Uterus (tissue), 4 donors: Measurements from ENCODE around the gene RNF217. TPM values are rescaled to one million over a fixed set of nuclear protein-coding genes. Genes with fewer than 3 reads are reported as not detected.
A peak's percentile ranks its signal among the peaks of the same experiment; 100 is the strongest.
"Not testable (repeated sequence)": the region's sequence is repeated elsewhere in the genome, so short reads cannot be mapped to it uniquely, and the experiment has no call there.

Source experiments
- DNase-seq, 2 donors: peaks; one replicate each; pipeline ENCODE4 v3.0.0-alpha.2; 2019 to 2020
- H3K27ac ChIP-seq, 2 donors: fragments of 200-600 bp; sonication (generic); 1 replicate in 1 of 2; 2 replicates in 1 of 2; pipeline ENCODE4 v1.5.1; 2016 to 2018
- H3K27me3 ChIP-seq, 2 donors: fragments of 200-600 bp; sonication (generic); one replicate each; pipeline ENCODE4 v1.5.1; 2018 to 2019; ENCODE audit warnings: control low read depth in 1 of 2
- H3K36me3 ChIP-seq, 2 donors: fragments of 200-600 bp; sonication (generic); one replicate each; pipeline ENCODE4 v1.5.1; 2019; ENCODE audit warnings: control low read depth in 1 of 2
- H3K4me1 ChIP-seq, 2 donors: fragments of 200-600 bp; sonication (generic); one replicate each; pipeline ENCODE4 v1.5.1; 2018 to 2019; ENCODE audit warnings: control low read depth in 1 of 2
- H3K4me3 ChIP-seq, 2 donors: fragments of 200-600 bp; sonication (generic); 1 replicate in 1 of 2; 2 replicates in 1 of 2; pipeline ENCODE4 v1.5.1; 2018 to 2019; ENCODE audit warnings: mild to moderate bottlenecking in 1 of 2
- H3K9me3 ChIP-seq, 2 donors: fragments of 200-600 bp; sonication (generic); one replicate each; pipeline ENCODE4 v1.5.1; 2019; ENCODE audit warnings: control low read depth in 1 of 2
- CTCF ChIP-seq, 4 experiments: fragments of 200-600 bp in 2 of 4; fragments of 450-650 bp in 2 of 4; sonication (generic) in 2 of 4; IDR thresholded peaks; one replicate each; pipeline ENCODE4 v1.5.1; 2016 to 2019; ENCODE audit warnings: antibody characterized with exemption in 4 of 4, mild to moderate bottlenecking in 2 of 4, moderate library complexity in 1 of 4
- POLR2A ChIP-seq, 2 donors: fragments of 450-650 bp; IDR thresholded peaks; one replicate each; pipeline ENCODE4 v1.6.1; 2016; ENCODE audit warnings: antibody characterized with exemption in 2 of 2, mild to moderate bottlenecking in 1 of 2, moderate library complexity in 1 of 2
- intact Hi-C: fragments of 100-400 bp; cut with DNase I; formaldehyde crosslinking; loops from one replicate; pipeline ENCODE4 v1.15.1; 2023; ENCODE audit warnings: low total_unique reads
- total RNA-seq, 4 donors: library from RNA; depleted of rRNA in 3 of 4; stranded (reverse); fragments of >200 nt in 3 of 4; gene quantifications; one replicate each; pipeline versions ENCODE4 v1.1.0 to v1.2.4, GENCODE V29; 2014 to 2023
- donor health status: DM: yes; HTN: yes; CAD: no.

The RNF217 gene
- 10 to 100 TPM; 22.9 to 42.0 (median 29.0) TPM for total RNA-seq

GRCh38 chr6:124961777-124962638, at the start of gene RNF217:
TSS of gene RNF217 (plus strand) at chr6:124962437. CDS start at chr6:124962545, 108 bp downstream.
- Histone ChIP-seq H3K27me3 (no peaks in the 10 kb centered on the region), H3K27ac (peak within 1 kb of the TSS; percentile 96 to 97), H3K9me3 (no peaks in the 10 kb centered on the region), H3K4me1 (no peaks in the 10 kb centered on the region), H3K4me3 (peak within 1 kb of the TSS; percentile 72 to 75), H3K36me3 (no peaks in the 10 kb centered on the region)
- TF ChIP-seq CTCF (IDR thresholded peaks at IDR 0.05) = peak in 2 of 4 experiments; percentile 16 to 27
- peak; percentile 48 to 57 for TF ChIP-seq POLR2A (IDR thresholded peaks at IDR 0.05)
- intact Hi-C loops = no loop called here
- peak; percentile 69 to 73 for DNase-seq

- no peaks in the 10 kb centered on the region for H3K36me3 ChIP-seq
- intact Hi-C loops = no loop called here
- H3K4me3 ChIP-seq = no peak overlapping the region
- H3K27ac ChIP-seq = no peak overlapping the region
- DNase-seq = no peak
- TF ChIP-seq CTCF (IDR thresholded peaks at IDR 0.05) (no peak), POLR2A (IDR thresholded peaks at IDR 0.05) (no peak)
- H3K9me3 ChIP-seq = no peaks in the 10 kb centered on the region
- no peaks in the 10 kb centered on the region for H3K4me1 ChIP-seq
- no peaks in the 10 kb centered on the region for H3K27me3 ChIP-seq
Measured at GRCh38 chr6:124913056-124913455, 49.2 kb upstream of the RNF217 start.

GRCh38 chr6:124917769-124918168, 44.5 kb upstream of the RNF217 start:
- no peak for TF ChIP-seq POLR2A (IDR thresholded peaks at IDR 0.05)
- no peak for TF ChIP-seq CTCF (IDR thresholded peaks at IDR 0.05)
- Histone ChIP-seq H3K36me3 (no peaks in the 10 kb centered on the region), H3K4me1 (no peaks in the 10 kb centered on the region), H3K9me3 (no peaks in the 10 kb centered on the region), H3K27ac (no peak overlapping the region), H3K27me3 (no peaks in the 10 kb centered on the region), H3K4me3 (no peak overlapping the region)
- intact Hi-C loops = no loop called here
- DNase-seq = no peak

- H3K36me3 ChIP-seq, H3K27me3 ChIP-seq, intact Hi-C loops, H3K27ac ChIP-seq, H3K4me1 ChIP-seq, H3K4me3 ChIP-seq, H3K9me3 ChIP-seq, DNase-seq: not testable (repeated sequence)
Measured at GRCh38 chr6:124919703-124920102, 42.5 kb upstream of the RNF217 start.

GRCh38 chr6:124924333-124924759, 37.9 kb upstream of the RNF217 start:
- Histone ChIP-seq H3K36me3 (no peaks in the 10 kb centered on the region), H3K9me3 (no peaks in the 10 kb centered on the region), H3K27ac (no peak overlapping the region), H3K4me3 (no peak overlapping the region), H3K4me1 (no peaks in the 10 kb centered on the region), H3K27me3 (no peaks in the 10 kb centered on the region)
- DNase-seq = no peak
- intact Hi-C loops = no loop called here
- TF ChIP-seq CTCF (IDR thresholded peaks at IDR 0.05) (no peak), POLR2A (IDR thresholded peaks at IDR 0.05) (no peak)
